Measurements from ENCODE around the gene DCTN2. TPM values are rescaled to one million over a fixed set of nuclear protein-coding genes. Genes with fewer than 3 reads are reported as not detected.

DCTN2 gene
- polyA plus RNA-seq, 2 of the 4 experiments (the other 2 are of a cell fraction), result 169 to 211 TPM

GRCh38 chr12:57489157-57489641, 57.8 kb downstream of the DCTN2 start:
- Histone ChIP-seq H3K27ac (peak overlapping the region; percentile 94 to 99), H3K4me1 (peaks cover 12% of the 10 kb centered on the region), H3K4me2 (peak overlapping the region; percentile 95), H3K9me3 (no peaks in the 10 kb centered on the region), H3K4me3 (peak overlapping the region; percentile 79)
- TF ChIP-seq MAFK (IDR thresholded peaks at IDR 0.05; ENCODE audit: partially characterized antibody) (no peak), REST (IDR thresholded peaks at IDR 0.05) (no peak), HOXB5 (CRISPR knock-in tag; IDR thresholded peaks at IDR 0.05) (no peak), BHLHE40 (IDR thresholded peaks at IDR 0.05; ENCODE audit: low read depth, low read length) (no peak), RCOR1 (IDR thresholded peaks at IDR 0.05; ENCODE audit: low read depth, low read length) (no peak), HOXB13 (CRISPR knock-in tag; IDR thresholded peaks at IDR 0.05; ENCODE audit: low read depth) (no peak), NPAS2 (CRISPR knock-in tag; IDR thresholded peaks at IDR 0.05; ENCODE audit: borderline replicate concordance) (no peak), KDM1A (IDR thresholded peaks at IDR 0.05; ENCODE audit: low read depth) (no peak), POLR2AphosphoS2 (conservative IDR thresholded peaks at IDR 0.05; ENCODE audit: low read length) (no peak), ZNF302 (CRISPR knock-in tag; IDR thresholded peaks at IDR 0.05) (no peak), RNF2 (IDR thresholded peaks at IDR 0.05; ENCODE audit: borderline replicate concordance, low read depth) (no peak), FOSB (CRISPR knock-in tag; IDR thresholded peaks at IDR 0.05) (no peak)
- TF ChIP-seq, protein P1, sequence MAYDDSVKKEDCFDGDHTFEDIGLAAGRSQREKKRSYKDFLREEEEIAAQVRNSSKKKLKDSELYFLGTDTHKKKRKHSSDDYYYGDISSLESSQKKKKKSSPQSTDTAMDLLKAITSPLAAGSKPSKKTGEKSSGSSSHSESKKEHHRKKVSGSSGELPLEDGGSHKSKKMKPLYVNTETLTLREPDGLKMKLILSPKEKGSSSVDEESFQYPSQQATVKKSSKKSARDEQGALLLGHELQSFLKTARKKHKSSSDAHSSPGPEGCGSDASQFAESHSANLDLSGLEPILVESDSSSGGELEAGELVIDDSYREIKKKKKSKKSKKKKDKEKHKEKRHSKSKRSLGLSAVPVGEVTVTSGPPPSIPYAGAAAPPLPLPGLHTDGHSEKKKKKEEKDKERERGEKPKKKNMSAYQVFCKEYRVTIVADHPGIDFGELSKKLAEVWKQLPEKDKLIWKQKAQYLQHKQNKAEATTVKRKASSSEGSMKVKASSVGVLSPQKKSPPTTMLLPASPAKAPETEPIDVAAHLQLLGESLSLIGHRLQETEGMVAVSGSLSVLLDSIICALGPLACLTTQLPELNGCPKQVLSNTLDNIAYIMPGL (CRISPR knock-in tag; IDR thresholded peaks at IDR 0.05; ENCODE audit: borderline replicate concordance), result no peak
- FAIRE-seq (no peak), ATAC-seq (no peak), DNase-seq (ENCODE audit: low read depth in 1 of 2, low spot score in 1 of 2) (no peak)
- CTCF ChIA-PET, result interaction anchor here (1.0 to 1.3 kb wide), 2 partner anchors 26 to 30 kb away, joined by 3 to 4 read pairs; no protein-coding TSS in a partner anchor
- POLR2A ChIA-PET, result no interaction called here
- 80% methylated on average over 5 of the region's 5 CpGs for WGBS (ENCODE audit: missing lambda C conversion rate)

GRCh38 chr12:57488402-57489156, 58.4 kb downstream of the DCTN2 start:
- no peaks in the 10 kb centered on the region for H3K9me3 ChIP-seq
- H3K4me2 ChIP-seq, result peak overlapping the region; percentile 95
- WGBS (ENCODE audit: missing lambda C conversion rate), result 10% methylated on average over 11 of the region's 11 CpGs
- ATAC-seq (peak; percentile 20 to 38; a peak in 3 of 6 replicates), DNase-seq (ENCODE audit: low read depth in 1 of 2, low spot score in 1 of 2) (no peak), FAIRE-seq (no peak)
- peaks cover 12% of the 10 kb centered on the region for H3K4me1 ChIP-seq
- ChIA-PET POLR2A (no interaction called here), CTCF (interaction anchor here (1.0 to 1.8 kb wide), 3 partner anchors 18 to 30 kb away, joined by 3 to 6 read pairs (median 4); no protein-coding TSS in a partner anchor)
- no peak for TF ChIP-seq JUN (IDR thresholded peaks at IDR 0.05)
- no peak for TF ChIP-seq POLR2AphosphoS2 (conservative IDR thresholded peaks at IDR 0.05; ENCODE audit: low read length)
- TF ChIP-seq USF2 (IDR thresholded peaks at IDR 0.05), result no peak
- no peak for TF ChIP-seq ZFP36 (IDR thresholded peaks at IDR 0.05; ENCODE audit: borderline replicate concordance, partially characterized antibody)
- no peak for TF ChIP-seq SREBF2 (IDR thresholded peaks at IDR 0.05)
- TF ChIP-seq HES2 (IDR thresholded peaks at IDR 0.05), result no peak
- TF ChIP-seq ZNF302 (CRISPR knock-in tag; IDR thresholded peaks at IDR 0.05), result no peak
- TF ChIP-seq ESRRA (IDR thresholded peaks at IDR 0.05; ENCODE audit: borderline replicate concordance, low read length), result no peak
- peak overlapping the region; percentile 79 for H3K4me3 ChIP-seq
- H3K27ac ChIP-seq, result peak overlapping the region; percentile 94 to 99

All from A549 (cell line).